ENCODE data around the gene RIN1. TPM values are rescaled to one million over a fixed set of nuclear protein-coding genes. Genes with fewer than 3 reads are reported as not detected.

Gene RIN1
- total and polyA plus RNA-seq, 2 of the 13 experiments (the other 11 are each of a cell fraction or from before 2014, with no cell fraction given): 2.4 to 4.1 TPM

DNA sequence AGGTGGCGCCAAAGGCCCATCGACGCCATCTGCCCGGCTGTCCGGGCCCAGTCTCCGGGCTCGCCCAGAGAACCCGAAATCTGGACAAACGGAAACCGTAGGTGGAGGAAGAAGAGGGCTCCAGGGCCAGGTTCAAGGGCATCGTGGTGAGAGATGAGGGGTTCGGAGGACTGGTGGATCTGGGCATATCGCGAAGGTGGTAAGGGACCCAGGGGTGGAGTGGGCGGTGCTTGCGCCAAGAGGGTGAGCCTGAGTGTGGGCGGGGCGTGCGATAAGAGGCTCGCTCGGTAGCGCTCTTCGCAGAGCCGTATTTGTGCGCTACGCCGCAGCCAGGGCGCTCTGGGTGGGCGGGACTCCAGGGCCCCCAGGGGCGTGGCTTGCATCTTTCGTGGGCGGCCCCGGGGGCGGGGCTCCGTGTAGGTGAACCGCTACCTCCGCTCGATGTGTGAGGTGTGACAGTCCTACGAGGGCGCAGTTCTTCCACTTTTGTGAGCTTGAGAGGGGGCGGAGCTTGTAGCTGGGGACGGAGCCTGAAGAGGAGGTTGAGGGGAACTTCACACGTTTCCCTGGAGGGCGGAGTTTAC lies 24.2 kb downstream of the RIN1 start (continued):
- TF ChIP-seq GPBP1L1 (CRISPR knock-in tag; IDR thresholded peaks at IDR 0.05): no peak
- no peak for TF ChIP-seq ZNF589 (CRISPR knock-in tag; conservative IDR thresholded peaks at IDR 0.05)
- peak; percentile 29 for TF ChIP-seq SKI (IDR thresholded peaks at IDR 0.05; ENCODE audit: partially characterized antibody)
- peak; percentile 60 for TF ChIP-seq ZNF563 (CRISPR knock-in tag; IDR thresholded peaks at IDR 0.05)
- TF ChIP-seq ZNF383 (CRISPR knock-in tag; IDR thresholded peaks at IDR 0.05; ENCODE audit: borderline replicate concordance): no peak
- TF ChIP-seq ZNF30 (CRISPR knock-in tag; IDR thresholded peaks at IDR 0.05): no peak
- no peak for TF ChIP-seq SRF (IDR thresholded peaks at IDR 0.05; ENCODE audit: low read depth, low read length)
- TF ChIP-seq GABPA (IDR thresholded peaks at IDR 0.05; ENCODE audit: low read depth, low read length): no peak
- TF ChIP-seq GABPA (CRISPR knock-in tag; IDR thresholded peaks at IDR 0.05; ENCODE audit: low read depth): no peak
- no peak for TF ChIP-seq NAIF1 (CRISPR knock-in tag; IDR thresholded peaks at IDR 0.05; ENCODE audit: borderline replicate concordance)
- no peak for TF ChIP-seq CSRNP2 (CRISPR knock-in tag; conservative IDR thresholded peaks at IDR 0.05; ENCODE audit: low read depth)
- peak; percentile 80 for TF ChIP-seq PHF5A (CRISPR knock-in tag; IDR thresholded peaks at IDR 0.05; ENCODE audit: low read depth, unreplicated experiment)
- TF ChIP-seq ZNF274 (CRISPR knock-in tag; IDR thresholded peaks at IDR 0.05): no peak
- TF ChIP-seq, protein P1, sequence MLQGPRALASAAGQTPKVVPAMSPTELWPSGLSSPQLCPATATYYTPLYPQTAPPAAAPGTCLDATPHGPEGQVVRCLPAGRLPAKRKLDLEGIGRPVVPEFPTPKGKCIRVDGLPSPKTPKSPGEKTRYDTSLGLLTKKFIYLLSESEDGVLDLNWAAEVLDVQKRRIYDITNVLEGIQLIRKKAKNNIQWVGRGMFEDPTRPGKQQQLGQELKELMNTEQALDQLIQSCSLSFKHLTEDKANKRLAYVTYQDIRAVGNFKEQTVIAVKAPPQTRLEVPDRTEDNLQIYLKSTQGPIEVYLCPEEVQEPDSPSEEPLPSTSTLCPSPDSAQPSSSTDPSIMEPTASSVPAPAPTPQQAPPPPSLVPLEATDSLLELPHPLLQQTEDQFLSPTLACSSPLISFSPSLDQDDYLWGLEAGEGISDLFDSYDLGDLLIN (CRISPR knock-in tag; IDR thresholded peaks at IDR 0.05; ENCODE audit: borderline replicate concordance): no peak
- TF ChIP-seq ZSCAN25 (CRISPR knock-in tag; IDR thresholded peaks at IDR 0.05): peak; percentile 30; the same call in 1 of the 2 replicates
- TF ChIP-seq ZNF761 (CRISPR knock-in tag; conservative IDR thresholded peaks at IDR 0.05): peak; percentile 65; the same call in 1 of the 2 replicates
- TF ChIP-seq, protein P2, sequence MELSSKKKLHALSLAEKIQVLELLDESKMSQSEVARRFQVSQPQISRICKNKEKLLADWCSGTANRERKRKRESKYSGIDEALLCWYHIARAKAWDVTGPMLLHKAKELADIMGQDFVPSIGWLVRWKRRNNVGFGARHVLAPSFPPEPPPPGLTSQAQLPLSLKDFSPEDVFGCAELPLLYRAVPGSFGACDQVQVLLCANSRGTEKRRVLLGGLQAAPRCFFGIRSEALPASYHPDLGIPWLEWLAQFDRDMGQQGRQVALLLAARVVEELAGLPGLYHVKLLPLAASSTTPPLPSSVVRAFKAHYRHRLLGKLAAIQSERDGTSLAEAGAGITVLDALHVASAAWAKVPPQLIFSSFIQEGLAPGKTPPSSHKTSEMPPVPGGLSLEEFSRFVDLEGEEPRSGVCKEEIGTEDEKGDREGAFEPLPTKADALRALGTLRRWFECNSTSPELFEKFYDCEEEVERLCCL (CRISPR knock-in tag; IDR thresholded peaks at IDR 0.05; ENCODE audit: borderline replicate concordance): no peak
- TF ChIP-seq NR2F6 (IDR thresholded peaks at IDR 0.05): no peak; the same call in 1 of the 2 replicates
- TF ChIP-seq NR2F6 (CRISPR knock-in tag; IDR thresholded peaks at IDR 0.05): peak; percentile 39; the same call in 1 of the 2 replicates
- TF ChIP-seq, protein P3, sequence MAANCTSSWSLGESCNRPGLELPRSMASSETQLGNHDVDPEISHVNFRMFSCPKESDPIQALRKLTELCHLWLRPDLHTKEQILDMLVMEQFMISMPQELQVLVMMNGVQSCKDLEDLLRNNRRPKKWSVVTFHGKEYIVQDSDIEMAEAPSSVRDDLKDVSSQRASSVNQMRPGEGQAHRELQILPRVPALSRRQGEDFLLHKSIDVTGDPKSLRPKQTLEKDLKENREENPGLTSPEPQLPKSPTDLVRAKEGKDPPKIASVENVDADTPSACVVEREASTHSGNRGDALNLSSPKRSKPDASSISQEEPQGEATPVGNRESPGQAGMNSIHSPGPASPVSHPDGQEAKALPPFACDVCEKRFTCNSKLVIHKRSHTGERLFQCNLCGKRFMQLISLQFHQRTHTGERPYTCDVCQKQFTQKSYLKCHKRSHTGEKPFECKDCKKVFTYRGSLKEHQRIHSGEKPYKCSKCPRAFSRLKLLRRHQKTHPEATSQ (CRISPR knock-in tag; IDR thresholded peaks at IDR 0.05; ENCODE audit: borderline replicate concordance): peak; percentile 76; the same call in 1 of the 2 replicates
- peak; percentile 13; the same call in 1 of the 2 replicates for TF ChIP-seq ZFP36L2 (CRISPR knock-in tag; IDR thresholded peaks at IDR 0.05)
- no peak for TF ChIP-seq FUBP1 (CRISPR knock-in tag; IDR thresholded peaks at IDR 0.05; ENCODE audit: borderline replicate concordance)

All from HepG2 (cell line).